T-helper 2 cell treated with Interferon-gamma antibody and Interleukin-4, amounts not matched to agents 5 μg/mL and 100 μg/mL, for 36 hours (primary cell): ENCODE measurements around the gene CCR3.

ENCODE experiments used
- DNase-seq: peaks from one replicate; pipeline ENCODE4 v3.0.0; 2021; ENCODE audit warnings: low spot score
- H3K27ac Mint-ChIP-seq: one replicate; pipeline ENCODE4 v1.8.0; 2021; ENCODE audit warnings: mild to moderate bottlenecking, mixed read lengths
- H3K27me3 Mint-ChIP-seq: one replicate; pipeline ENCODE4 v1.8.0; 2021; ENCODE audit warnings: low read depth, mixed read lengths
- H3K36me3 Mint-ChIP-seq: one replicate; pipeline ENCODE4 v1.8.0; 2021; ENCODE audit warnings: low read depth, mixed read lengths
- H3K4me1 Mint-ChIP-seq: one replicate; pipeline ENCODE4 v1.8.0; 2021; ENCODE audit warnings: low read depth, mixed read lengths
- H3K4me3 Mint-ChIP-seq: one replicate; pipeline ENCODE4 v1.8.0; 2022; ENCODE audit warnings: mild to moderate bottlenecking, moderate library complexity, mixed read lengths
- H3K9me3 Mint-ChIP-seq: one replicate; pipeline ENCODE4 v1.8.0; 2021; ENCODE audit warnings: mixed read lengths

CCR3 gene

DNA sequence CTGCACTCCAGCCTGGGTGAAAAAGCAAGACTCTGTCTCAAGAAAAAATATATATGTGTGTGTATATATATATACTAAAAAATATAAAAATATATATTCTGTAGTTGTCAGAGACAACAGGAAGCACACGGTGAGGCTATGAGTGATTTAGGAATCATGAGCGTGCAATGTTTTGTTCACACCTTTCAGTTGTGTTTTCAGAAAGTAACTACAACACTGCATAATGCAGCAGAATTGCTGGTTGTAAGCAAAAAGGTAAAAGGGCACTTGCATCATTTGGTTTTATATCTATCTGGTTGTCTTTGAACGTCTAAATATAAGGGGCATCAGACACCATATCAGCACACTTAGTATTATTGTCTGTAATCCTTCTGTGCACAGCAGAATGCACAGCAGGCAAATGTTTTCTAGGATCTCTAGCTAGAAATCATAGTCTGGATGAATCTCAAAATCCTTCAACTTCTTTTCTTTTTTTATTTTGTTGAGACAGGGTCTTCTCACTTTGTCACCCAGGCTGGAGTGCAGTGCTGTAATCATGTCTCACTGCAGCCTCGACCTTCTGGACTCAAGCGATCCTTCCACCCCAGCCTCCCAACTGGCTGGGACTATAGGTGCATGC, 44.8 kb downstream of the CCR3 start:
- DNase-seq = no peak
- peaks cover 65% of the 10 kb centered on the region for H3K4me1 Mint-ChIP-seq
- peaks cover 40% of the 10 kb centered on the region for H3K27me3 Mint-ChIP-seq
- H3K36me3 Mint-ChIP-seq = peaks cover 12% of the 10 kb centered on the region
- no peaks in the 10 kb centered on the region for H3K9me3 Mint-ChIP-seq
- no peak overlapping the region for H3K27ac Mint-ChIP-seq
- H3K4me3 Mint-ChIP-seq = no peak overlapping the region

DNA sequence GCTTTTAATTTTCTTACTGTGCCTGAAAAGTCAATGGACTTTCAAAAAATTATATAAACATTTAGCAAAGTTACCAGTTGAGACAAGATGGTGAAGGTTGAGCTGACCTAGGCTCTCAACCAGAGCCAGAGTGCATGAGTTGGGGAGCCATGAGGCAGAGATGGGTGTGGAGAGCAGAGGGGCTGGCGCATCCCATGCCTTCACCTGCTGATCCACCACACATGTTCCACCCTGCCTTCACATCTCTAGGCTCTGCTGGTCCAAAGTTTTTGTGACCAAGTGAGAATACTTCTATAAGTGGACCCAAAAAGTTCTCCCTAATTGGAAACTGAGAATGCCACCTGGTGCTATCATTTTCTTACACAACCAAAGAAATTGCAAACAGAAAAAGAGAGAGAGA, 47.3 kb downstream of the CCR3 start:
- Mint-ChIP-seq H3K4me1 (peaks cover 62% of the 10 kb centered on the region), H3K4me3 (no peak overlapping the region), H3K9me3 (no peaks in the 10 kb centered on the region), H3K27ac (no peak overlapping the region), H3K27me3 (peaks cover 39% of the 10 kb centered on the region), H3K36me3 (peaks cover 11% of the 10 kb centered on the region)
- DNase-seq = no peak

DNA sequence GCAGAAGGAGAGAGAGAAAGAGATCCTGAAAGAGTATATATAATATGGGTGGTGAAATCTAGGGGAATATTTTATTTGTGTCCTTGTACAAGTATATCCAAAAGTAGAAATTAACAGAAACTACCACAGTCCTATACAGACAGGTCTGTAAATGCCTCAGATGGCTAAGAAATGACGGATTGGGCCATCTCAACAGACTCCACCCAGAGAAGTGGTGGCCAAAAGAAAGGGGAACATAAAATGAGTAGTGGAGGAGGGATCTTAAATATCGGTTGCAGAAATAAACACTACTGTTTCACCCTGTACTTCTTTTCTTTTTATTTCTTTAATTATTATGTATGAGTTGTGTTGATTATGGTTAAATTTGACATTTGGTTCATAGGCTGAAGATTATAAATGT, 47.7 kb downstream of the CCR3 start:
- Mint-ChIP-seq H3K27ac (no peak overlapping the region), H3K4me1 (peaks cover 62% of the 10 kb centered on the region), H3K36me3 (peaks cover 10% of the 10 kb centered on the region), H3K9me3 (no peaks in the 10 kb centered on the region), H3K4me3 (no peak overlapping the region), H3K27me3 (peaks cover 39% of the 10 kb centered on the region)
- no peak for DNase-seq

DNA sequence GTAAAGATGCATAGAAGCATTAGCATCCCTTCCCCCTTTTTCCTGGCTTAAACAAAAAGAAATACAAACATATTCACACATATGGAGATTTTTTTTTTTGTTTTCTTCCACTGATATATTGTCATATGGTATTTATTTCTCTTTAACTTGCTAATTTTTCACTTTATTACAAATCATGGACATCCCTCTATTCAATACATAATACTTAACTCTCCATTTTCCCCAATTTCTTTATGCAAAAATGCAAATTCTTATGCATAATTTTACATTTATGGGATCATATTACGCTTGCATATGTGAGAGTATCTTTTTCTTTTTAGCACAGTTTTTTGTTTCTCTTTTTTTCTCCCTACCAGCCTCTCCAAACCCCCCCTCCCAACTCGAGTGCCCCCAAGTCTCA, 48.8 kb downstream of the CCR3 start:
- Mint-ChIP-seq H3K9me3 (no peaks in the 10 kb centered on the region), H3K4me3 (no peak overlapping the region), H3K27me3 (peaks cover 41% of the 10 kb centered on the region), H3K4me1 (peaks cover 54% of the 10 kb centered on the region), H3K27ac (no peak overlapping the region), H3K36me3 (peaks cover 10% of the 10 kb centered on the region)
- DNase-seq = no peak

DNA sequence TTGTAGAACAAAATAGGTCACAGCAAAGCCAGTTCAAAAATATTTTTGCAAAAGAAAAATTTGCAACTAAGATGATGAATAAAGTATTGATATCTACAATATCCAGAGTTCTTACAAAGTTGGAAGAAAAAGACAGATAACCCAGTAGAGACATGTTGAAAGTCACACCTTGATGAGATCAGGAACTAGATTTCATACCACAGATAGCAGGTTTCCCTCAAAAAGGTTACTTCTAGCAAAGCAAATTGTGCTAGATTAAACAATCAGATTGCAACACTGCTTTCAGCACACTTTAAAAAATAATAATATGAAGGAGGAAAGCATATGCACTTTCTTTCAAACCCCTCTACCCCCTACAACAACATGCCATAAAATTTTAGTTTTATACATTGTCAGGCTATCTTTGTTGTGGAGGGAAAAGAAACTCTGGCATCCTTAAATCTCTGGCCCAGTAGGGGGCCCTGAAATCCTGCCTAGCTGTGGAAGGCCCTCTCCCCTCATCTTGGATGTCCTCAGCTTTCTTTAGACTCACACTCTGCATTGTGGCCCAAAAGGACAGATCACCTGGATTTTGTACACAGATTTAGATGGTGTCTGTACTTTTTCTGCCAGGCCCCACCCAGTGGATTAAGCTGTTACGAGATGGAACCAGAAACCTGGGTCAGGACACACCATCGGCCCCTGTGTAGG, 50.9 kb downstream of the CCR3 start:
- Mint-ChIP-seq H3K27ac (no peak overlapping the region), H3K27me3 (peaks cover 47% of the 10 kb centered on the region), H3K9me3 (no peaks in the 10 kb centered on the region), H3K4me1 (peaks cover 60% of the 10 kb centered on the region), H3K36me3 (peaks cover 7% of the 10 kb centered on the region), H3K4me3 (peak overlapping the region; percentile 47)
- DNase-seq = no peak

DNA sequence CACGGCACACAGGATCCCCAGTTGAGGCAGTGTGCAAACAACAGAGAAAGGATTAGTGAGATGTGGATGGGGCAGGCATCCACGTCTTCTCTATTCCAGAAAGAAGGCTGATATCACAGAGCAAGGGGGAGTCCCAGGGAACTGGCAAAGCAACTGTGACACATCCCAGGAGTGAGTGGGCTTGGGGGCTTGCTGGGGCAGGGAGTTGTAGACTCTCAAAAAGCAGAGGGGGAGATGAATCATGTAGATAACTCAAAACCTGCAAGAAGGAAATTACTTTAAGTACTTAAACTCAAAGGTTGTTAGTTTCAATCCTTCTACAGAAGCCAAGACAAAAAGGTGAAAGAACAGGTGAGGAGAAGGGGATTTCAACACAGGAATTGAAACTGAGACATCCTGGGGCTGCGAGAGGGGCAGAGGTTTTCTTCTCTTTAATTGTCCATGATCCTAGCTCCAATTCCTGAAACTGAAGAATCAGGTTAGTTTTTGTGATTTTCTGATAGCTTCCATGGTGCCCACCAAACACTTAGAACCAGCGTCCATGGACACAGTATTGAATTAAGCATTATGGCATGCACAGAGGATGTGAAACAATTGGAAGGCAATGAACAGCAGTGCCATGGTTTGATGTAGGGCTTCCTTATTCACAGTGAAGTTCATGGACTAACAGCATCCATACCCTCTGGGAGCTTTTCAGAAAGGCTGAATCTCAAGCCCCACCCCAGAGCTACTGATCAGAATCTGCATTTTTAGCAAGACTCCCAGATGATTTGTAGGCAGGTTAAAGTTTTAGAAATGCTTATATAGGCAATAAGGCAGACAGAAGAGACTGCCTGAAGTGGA, 52.0 kb downstream of the CCR3 start:
- H3K27ac Mint-ChIP-seq = peak overlapping the region; percentile 15
- peaks cover 67% of the 10 kb centered on the region for H3K4me1 Mint-ChIP-seq
- H3K27me3 Mint-ChIP-seq = peaks cover 38% of the 10 kb centered on the region
- peak overlapping the region; percentile 47 for H3K4me3 Mint-ChIP-seq
- H3K9me3 Mint-ChIP-seq = no peaks in the 10 kb centered on the region
- DNase-seq = peak; percentile 86
- peaks cover 4% of the 10 kb centered on the region for H3K36me3 Mint-ChIP-seq

DNA sequence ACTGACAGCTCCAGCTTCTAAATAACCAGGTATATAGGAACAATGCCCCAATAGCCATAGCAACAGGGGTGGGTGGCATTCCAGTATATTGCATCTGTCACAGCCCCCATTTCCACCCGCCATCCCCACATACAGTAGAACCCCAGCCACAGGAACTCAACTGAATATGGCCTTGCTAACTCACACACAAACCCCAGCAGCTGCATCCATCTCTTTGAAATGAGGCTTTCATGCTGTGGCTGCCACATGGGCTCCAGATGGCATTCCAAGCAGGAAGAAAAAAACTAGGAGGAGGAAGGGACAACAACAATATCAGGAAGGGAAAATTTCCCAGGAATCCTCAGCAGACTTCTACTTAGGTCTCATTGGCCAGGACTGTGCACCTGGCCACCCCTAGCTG, 54.6 kb downstream of the CCR3 start:
- DNase-seq = no peak

DNA sequence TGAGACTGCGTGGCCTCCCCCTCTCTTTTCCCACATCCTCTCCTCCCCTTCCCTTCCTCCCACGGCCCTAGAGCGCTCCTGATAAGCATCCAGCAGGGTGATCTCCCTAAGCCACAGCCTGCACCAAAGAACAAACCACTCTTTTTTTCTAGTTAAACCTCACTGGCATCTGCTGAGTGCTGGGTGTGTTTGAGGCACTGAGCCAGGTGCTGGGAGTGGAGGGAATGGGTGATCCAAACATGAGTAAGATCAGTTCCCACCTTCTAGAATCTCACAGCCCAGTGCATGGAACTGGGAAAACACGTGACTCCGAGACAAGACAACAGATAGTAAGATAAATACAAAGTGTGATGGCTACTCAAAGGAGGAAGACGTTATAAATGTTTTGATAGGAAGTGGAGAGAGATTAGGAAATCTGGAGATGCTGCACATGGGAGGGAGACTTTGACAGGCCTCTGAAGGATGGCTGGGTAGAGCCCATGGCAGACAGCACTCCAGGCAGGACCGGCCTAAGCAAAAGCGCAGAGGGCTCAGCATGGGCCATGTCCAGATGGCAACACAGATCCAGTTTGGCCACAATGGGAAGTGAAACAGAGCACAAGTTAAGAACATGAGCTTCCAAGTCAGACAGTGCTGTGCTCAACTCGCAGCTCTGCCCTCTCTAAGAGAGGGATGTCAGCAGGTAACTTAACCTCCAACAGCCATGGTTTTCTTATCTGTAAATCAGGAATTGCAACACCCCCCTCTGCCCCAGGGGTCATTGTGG, 55.6 kb downstream of the CCR3 start:
- no peaks in the 10 kb centered on the region for H3K9me3 Mint-ChIP-seq
- H3K4me1 Mint-ChIP-seq = peaks cover 81% of the 10 kb centered on the region
- H3K4me3 Mint-ChIP-seq = peak overlapping the region; percentile 28
- H3K27ac Mint-ChIP-seq = peak overlapping the region; percentile 55
- DNase-seq = no peak
- H3K36me3 Mint-ChIP-seq = peaks cover 9% of the 10 kb centered on the region
- H3K27me3 Mint-ChIP-seq = peaks cover 17% of the 10 kb centered on the region

More for the DNA sequence above, 54.6 kb downstream of the CCR3 start:
- Mint-ChIP-seq H3K4me3 (peak overlapping the region; percentile 5), H3K27me3 (peaks cover 20% of the 10 kb centered on the region), H3K9me3 (no peaks in the 10 kb centered on the region), H3K36me3 (peaks cover 7% of the 10 kb centered on the region), H3K27ac (peak overlapping the region; percentile 29), H3K4me1 (peaks cover 81% of the 10 kb centered on the region)

DNA sequence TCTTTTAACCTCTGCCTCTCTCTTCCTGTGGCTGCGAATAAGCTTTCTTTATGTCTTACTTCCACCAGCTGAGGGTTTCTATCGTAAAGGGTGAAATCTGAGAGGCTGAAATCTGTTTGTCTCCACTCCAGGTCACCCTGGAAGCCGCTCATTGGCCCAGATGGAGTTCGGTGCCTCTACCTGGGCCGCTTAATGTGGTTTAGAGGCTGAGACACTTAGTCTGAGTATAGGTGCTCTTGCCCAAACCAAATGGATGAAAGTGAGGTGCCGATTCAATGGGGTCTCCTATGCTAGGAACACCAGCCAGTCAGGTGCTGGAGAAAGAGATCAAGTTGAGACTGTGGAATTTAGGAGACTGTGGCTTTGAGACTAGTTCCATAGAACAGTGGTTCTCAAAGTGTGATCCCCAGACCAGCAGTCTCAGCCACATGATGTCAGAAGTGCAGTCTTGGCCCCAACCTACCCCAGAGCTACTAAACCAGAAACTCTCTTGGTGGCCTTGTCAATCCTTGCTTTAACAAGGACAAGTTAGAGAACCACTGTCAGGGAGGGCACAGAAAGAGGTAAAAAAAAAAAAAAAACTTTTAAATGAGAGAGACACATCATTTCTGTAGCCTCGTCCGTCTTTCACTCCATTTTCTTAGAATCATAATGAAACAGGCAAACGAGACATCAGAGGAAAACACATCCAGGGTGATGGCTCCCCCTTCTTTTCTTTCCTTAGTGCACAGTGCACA, 56.8 kb downstream of the CCR3 start:
- H3K4me1 Mint-ChIP-seq = peaks cover 69% of the 10 kb centered on the region
- no peaks in the 10 kb centered on the region for H3K9me3 Mint-ChIP-seq
- H3K27me3 Mint-ChIP-seq = peaks cover 25% of the 10 kb centered on the region
- peak; percentile 67 for DNase-seq
- H3K27ac Mint-ChIP-seq = peak overlapping the region; percentile 83
- peaks cover 9% of the 10 kb centered on the region for H3K36me3 Mint-ChIP-seq
- peak overlapping the region; percentile 54 for H3K4me3 Mint-ChIP-seq

DNA sequence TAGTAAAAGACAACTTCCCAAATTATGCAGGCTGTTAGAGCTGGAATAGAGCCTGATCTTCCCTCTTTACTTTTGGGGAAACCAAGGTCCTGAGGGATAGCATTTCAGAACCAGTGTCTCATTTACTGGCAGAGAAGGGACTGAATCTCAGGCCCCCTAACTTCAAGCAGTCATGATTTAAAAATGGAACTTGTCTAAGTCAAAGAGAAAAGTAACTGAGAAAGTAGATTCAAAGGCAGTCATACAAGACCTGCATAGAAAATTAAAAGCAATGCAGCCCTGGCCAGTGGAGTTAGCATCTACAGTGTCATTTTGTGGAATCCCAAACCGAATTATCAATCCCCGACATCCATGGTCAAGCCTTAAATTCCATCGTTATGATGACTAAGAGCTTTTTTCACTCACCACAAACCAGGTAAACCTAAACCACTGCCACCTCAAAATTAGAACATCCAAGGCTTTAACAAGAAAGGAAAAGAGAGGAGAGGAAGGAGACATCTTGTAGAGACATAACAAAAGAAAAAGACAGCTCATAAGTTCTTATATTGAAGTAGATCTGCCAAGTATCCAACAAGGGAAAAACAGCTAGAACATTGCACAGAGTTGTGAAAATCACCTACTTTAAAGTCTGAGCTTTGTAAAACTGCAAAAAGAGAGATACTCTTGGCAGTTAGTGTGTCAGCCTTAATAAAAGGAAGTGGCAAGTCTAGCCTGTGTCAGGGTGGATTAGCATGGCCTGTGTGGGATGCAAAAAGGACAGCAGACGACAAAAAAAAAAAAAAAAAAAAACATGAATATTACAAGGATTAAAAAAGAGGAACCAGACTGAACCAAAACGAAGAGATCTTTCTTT, 57.6 kb downstream of the CCR3 start:
- Mint-ChIP-seq H3K36me3 (peaks cover 9% of the 10 kb centered on the region), H3K4me3 (peak overlapping the region; percentile 54), H3K4me1 (peaks cover 63% of the 10 kb centered on the region), H3K27me3 (peaks cover 32% of the 10 kb centered on the region), H3K9me3 (no peaks in the 10 kb centered on the region), H3K27ac (peak overlapping the region; percentile 83)
- no peak for DNase-seq

DNA sequence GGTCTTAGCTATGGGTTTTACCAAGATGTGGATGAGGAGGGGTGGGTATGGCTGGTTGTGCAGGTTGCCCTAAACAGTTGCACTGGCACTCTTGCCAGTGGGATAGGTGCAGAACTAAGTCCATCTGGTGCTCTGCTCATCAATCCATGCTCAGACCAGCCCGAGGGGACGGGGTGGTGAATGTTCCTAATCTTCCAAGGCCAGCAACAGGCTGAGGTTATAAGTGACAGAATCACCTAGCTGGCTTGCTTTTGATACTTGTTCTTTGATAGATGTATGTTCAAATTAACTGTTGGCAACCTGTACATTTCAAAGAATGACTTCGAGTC, 58.2 kb downstream of the CCR3 start:
- Mint-ChIP-seq H3K36me3 (peaks cover 9% of the 10 kb centered on the region), H3K4me3 (peak overlapping the region; percentile 25), H3K9me3 (no peaks in the 10 kb centered on the region), H3K27me3 (peaks cover 38% of the 10 kb centered on the region), H3K27ac (no peak overlapping the region), H3K4me1 (peaks cover 63% of the 10 kb centered on the region)
- DNase-seq = no peak

DNA sequence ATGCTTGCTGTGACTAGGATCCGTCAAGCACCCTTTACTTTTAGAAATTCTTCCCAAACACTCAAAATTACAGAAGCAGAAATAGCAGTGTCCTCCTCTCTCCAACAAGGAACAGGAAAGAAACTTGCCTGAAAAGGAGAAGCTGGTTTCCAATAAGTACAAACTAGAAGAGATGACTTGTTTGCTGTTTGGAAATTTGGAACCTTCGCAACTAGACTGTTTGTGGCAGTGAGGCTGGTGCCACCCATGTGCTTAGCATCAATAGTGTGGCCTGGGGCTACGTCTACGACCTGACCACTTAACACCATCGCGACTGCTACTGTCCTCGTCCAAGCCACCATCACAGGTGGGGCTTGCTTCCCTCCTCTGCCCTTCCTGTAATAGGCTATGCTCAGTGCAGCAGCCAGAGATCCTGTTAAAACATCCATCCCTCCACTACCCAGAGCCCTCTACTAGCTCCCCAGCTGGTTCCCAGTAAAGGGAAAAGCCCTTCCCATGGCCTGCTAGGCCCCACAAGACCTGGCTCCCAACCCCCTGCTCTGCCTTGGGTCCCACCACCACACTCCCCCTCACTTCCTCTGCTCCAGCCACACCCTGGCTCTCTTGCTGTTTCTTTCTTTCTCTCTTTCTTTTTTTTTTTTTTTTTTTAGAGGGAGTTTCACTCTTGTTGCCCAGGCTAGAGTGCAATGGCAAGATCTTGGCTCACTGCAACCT, 59.0 kb downstream of the CCR3 start:
- H3K36me3 Mint-ChIP-seq = peaks cover 9% of the 10 kb centered on the region
- H3K27me3 Mint-ChIP-seq = peaks cover 38% of the 10 kb centered on the region
- peak overlapping the region; percentile 45 for H3K4me3 Mint-ChIP-seq
- no peaks in the 10 kb centered on the region for H3K9me3 Mint-ChIP-seq
- no peak for DNase-seq
- H3K4me1 Mint-ChIP-seq = peaks cover 59% of the 10 kb centered on the region
- peak overlapping the region; percentile 74 for H3K27ac Mint-ChIP-seq
